Cardiac fibroblast (primary cell): ENCODE results near the gene ABHD2.

Experiments
- DNase-seq, 2 donors: peaks; one replicate each; pipeline versions ENCODE4 v3.0.0 to v3.0.0-alpha.2; 2010; ENCODE audit warnings: low read depth in 2 of 2
- H3K4me3 ChIP-seq, 2 donors: replicated peaks in 1 of 2; 1 replicate in 1 of 2; 2 replicates in 1 of 2; pipeline ENCODE4 v1.5.1; 2011; ENCODE audit warnings: low read depth in 2 of 2, low read length in 2 of 2, mild to moderate bottlenecking in 2 of 2, moderate library complexity in 1 of 2
- TF ChIP-seq, protein P1 (sequence below): IDR thresholded peaks from one replicate; pipeline ENCODE4 v1.5.1; 2011; ENCODE audit warnings: low read depth, mild to moderate bottlenecking, low read length, inconsistent platforms

ABHD2 gene

GRCh38 chr15:89075101-89075640 lies 13.1 kb upstream of the ABHD2 start:
- H3K4me3 ChIP-seq: no peak overlapping the region
- TF ChIP-seq, protein P1, sequence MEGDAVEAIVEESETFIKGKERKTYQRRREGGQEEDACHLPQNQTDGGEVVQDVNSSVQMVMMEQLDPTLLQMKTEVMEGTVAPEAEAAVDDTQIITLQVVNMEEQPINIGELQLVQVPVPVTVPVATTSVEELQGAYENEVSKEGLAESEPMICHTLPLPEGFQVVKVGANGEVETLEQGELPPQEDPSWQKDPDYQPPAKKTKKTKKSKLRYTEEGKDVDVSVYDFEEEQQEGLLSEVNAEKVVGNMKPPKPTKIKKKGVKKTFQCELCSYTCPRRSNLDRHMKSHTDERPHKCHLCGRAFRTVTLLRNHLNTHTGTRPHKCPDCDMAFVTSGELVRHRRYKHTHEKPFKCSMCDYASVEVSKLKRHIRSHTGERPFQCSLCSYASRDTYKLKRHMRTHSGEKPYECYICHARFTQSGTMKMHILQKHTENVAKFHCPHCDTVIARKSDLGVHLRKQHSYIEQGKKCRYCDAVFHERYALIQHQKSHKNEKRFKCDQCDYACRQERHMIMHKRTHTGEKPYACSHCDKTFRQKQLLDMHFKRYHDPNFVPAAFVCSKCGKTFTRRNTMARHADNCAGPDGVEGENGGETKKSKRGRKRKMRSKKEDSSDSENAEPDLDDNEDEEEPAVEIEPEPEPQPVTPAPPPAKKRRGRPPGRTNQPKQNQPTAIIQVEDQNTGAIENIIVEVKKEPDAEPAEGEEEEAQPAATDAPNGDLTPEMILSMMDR: no peak
- no peak for DNase-seq

DNA sequence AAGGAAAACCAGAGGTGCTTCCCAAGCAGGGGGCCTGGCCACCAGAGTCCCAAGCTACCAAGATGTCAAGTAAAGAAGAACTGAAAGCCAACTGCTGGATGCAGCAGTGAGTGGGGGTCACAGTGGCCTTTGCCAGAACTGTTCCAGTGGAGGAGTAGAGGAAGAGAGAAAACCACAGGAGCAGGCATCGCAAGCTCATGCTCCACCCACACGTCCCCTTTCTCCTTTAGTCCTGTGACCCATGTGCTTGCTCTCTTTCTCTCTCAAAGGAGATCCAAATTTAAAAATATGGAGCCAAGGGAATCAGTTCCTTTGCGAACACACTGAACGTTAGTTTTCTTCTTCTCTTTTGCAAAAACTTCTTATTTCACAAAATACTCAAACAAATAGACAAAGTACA lies 12.4 kb upstream of the ABHD2 start:
- no peak for DNase-seq
- H3K4me3 ChIP-seq: no peak overlapping the region
- TF ChIP-seq, protein P1: no peak

DNA sequence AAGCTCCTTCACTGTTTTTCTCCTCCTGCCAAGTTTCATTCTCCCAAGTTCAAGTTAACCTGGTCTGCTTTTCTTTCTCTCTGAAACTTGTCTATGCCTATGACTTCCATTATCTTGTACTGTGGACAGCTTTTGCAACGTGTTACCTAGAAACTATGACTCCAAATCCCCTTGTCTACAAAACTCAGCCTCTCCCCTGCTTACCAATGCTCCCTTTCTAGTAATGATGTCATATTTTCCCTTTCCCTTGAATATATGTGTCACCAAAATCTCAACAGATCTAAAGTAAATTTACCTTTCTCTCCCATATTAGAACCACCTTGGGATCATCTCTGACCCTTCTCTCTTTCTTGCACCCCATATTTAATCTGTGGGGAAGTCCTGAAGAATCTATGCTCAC lies 10.5 kb upstream of the ABHD2 start:
- H3K4me3 ChIP-seq: no peak overlapping the region
- TF ChIP-seq, protein P1: no peak
- no peak for DNase-seq

- H3K4me3 ChIP-seq: no peak overlapping the region
- TF ChIP-seq, protein P1: no peak
- no peak for DNase-seq
These were observed 9.1 kb upstream of the ABHD2 start for GRCh38 chr15:89078851-89079810.

DNA sequence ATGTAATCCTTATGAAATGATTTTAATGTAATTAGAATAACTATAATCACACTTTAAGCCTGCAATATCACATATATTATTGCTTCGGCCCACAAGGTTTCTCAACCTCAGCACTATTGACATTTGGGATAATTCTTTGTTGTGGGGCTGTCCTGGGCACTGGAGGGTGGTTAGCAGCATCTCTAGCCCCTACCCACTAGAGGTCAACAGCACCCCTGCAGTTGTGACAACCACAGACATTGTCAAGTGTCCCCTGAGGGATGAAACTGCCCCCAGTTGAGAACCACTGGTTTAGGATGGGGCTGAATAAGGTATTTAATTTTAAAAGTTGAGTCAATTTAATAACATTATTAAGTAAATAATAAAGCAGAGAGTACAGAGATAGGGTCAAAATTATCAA lies 6.4 kb upstream of the ABHD2 start:
- TF ChIP-seq, protein P1: no peak
- H3K4me3 ChIP-seq: no peak overlapping the region
- DNase-seq: no peak

DNA sequence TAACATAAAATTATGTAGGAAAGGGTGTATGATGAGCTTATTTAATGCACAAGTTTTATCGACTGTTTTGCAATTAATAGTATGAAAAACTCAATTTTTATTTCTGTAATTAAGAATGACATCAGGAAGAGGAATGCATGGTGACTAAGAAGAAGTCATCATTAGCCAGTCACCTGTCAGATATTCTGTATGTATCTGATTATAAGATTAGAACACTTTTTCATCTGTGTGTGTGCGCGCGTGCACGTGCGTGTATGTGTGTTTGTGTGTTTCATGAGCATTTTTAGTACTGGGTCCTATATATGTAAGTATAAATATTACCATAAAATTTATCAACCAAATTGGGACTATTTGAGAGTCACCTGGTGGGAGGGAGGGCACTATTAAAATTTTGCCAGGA lies 5.0 kb upstream of the ABHD2 start:
- TF ChIP-seq, protein P1: no peak
- no peak overlapping the region for H3K4me3 ChIP-seq
- DNase-seq: no peak
